Measurements from ENCODE around the gene TMEFF2. TPM values are rescaled to one million over a fixed set of nuclear protein-coding genes. Genes with fewer than 3 reads are reported as not detected.

TMEFF2 gene
- total and polyA plus RNA-seq, 7 experiments from 2014 or later, result not detected

GRCh38 chr2:191916826-191917225 lies 277.9 kb downstream of the TMEFF2 start:
- ChIA-PET CTCF (no interaction called here), POLR2A (no interaction called here)
- Mint-ChIP-seq H3K36me3 (no peaks in the 10 kb centered on the region), H3K27me3 (peaks cover 2 to 31% (median 20%) of the 10 kb centered on the region in 5 donors), H3K27ac (no peak overlapping the region), H3K9me3 (peaks cover 0 to 3% (median 0%) of the 10 kb centered on the region in 11 donors), H3K4me1 (no peaks in the 10 kb centered on the region), H3K4me3 (no peak overlapping the region)
- no peak for ATAC-seq
- intact Hi-C loops (cut with micrococcal nuclease), result no loop called here
- no peaks in the 10 kb centered on the region for H3K9me3 ChIP-seq (ENCODE audit: control insufficient read depth in 2 of 3, low read length in 3 of 3)
- no peak overlapping the region for H3K27ac ChIP-seq (ENCODE audit: low read depth, low read length)
- no peak overlapping the region for H3K4me3 ChIP-seq (ENCODE audit: low read length)
- no peak for DNase-seq
- no peaks in the 10 kb centered on the region for H3K4me1 ChIP-seq (ENCODE audit: control insufficient read depth in 2 of 2, insufficient read depth in 2 of 2, low read length in 2 of 2)
- no peaks in the 10 kb centered on the region for H3K36me3 ChIP-seq (ENCODE audit: control insufficient read depth in 2 of 3, insufficient read depth in 3 of 3, low read length in 3 of 3)
- no peaks in the 10 kb centered on the region for H3K27me3 ChIP-seq (ENCODE audit: control insufficient read depth in 2 of 2, insufficient read depth in 2 of 2, low read length in 2 of 2)

GRCh38 chr2:191915750-191916149 lies 279.0 kb downstream of the TMEFF2 start:
- ChIA-PET CTCF (no interaction called here), POLR2A (no interaction called here)
- no peak overlapping the region for H3K27ac Mint-ChIP-seq
- H3K36me3 ChIP-seq (ENCODE audit: control insufficient read depth in 2 of 3, insufficient read depth in 3 of 3, low read length in 3 of 3), result no peaks in the 10 kb centered on the region
- H3K27me3 ChIP-seq (ENCODE audit: control insufficient read depth in 2 of 2, insufficient read depth in 2 of 2, low read length in 2 of 2), result no peaks in the 10 kb centered on the region
- H3K4me1 ChIP-seq (ENCODE audit: control insufficient read depth in 2 of 2, insufficient read depth in 2 of 2, low read length in 2 of 2), result no peaks in the 10 kb centered on the region
- no peak overlapping the region for H3K4me3 ChIP-seq (ENCODE audit: low read length)
- DNase-seq (no peak), ATAC-seq (no peak)
- no peak overlapping the region for H3K4me3 Mint-ChIP-seq
- no peaks in the 10 kb centered on the region for H3K4me1 Mint-ChIP-seq
- no peaks in the 10 kb centered on the region for H3K9me3 ChIP-seq (ENCODE audit: control insufficient read depth in 2 of 3, low read length in 3 of 3)
- intact Hi-C loops (cut with micrococcal nuclease), result no loop called here
- H3K27me3 Mint-ChIP-seq, result peaks cover 2 to 31% (median 19%) of the 10 kb centered on the region in 5 donors
- no peaks in the 10 kb centered on the region for H3K36me3 Mint-ChIP-seq
- peaks cover 0 to 3% (median 0%) of the 10 kb centered on the region in 11 donors for H3K9me3 Mint-ChIP-seq
- no peak overlapping the region for H3K27ac ChIP-seq (ENCODE audit: low read depth, low read length)

- Mint-ChIP-seq H3K4me3 (no peak overlapping the region), H3K36me3 (no peaks in the 10 kb centered on the region), H3K27me3 (peaks cover 2 to 36% (median 16%) of the 10 kb centered on the region in 5 donors), H3K4me1 (no peaks in the 10 kb centered on the region), H3K9me3 (peaks cover 0 to 2% (median 0%) of the 10 kb centered on the region in 11 donors), H3K27ac (no peak overlapping the region)
- ChIA-PET POLR2A (no interaction called here), CTCF (no interaction called here)
- H3K4me1 ChIP-seq (ENCODE audit: control insufficient read depth in 2 of 2, insufficient read depth in 2 of 2, low read length in 2 of 2), result no peaks in the 10 kb centered on the region
- H3K4me3 ChIP-seq (ENCODE audit: low read length), result no peak overlapping the region
- no peaks in the 10 kb centered on the region for H3K9me3 ChIP-seq (ENCODE audit: control insufficient read depth in 2 of 3, low read length in 3 of 3)
- no peak for ATAC-seq
- H3K27ac ChIP-seq (ENCODE audit: low read depth, low read length), result no peak overlapping the region
- no peaks in the 10 kb centered on the region for H3K27me3 ChIP-seq (ENCODE audit: control insufficient read depth in 2 of 2, insufficient read depth in 2 of 2, low read length in 2 of 2)
- no peaks in the 10 kb centered on the region for H3K36me3 ChIP-seq (ENCODE audit: control insufficient read depth in 2 of 3, insufficient read depth in 3 of 3, low read length in 3 of 3)
- no peak for DNase-seq
- intact Hi-C loops (cut with micrococcal nuclease), result no loop called here
Observed at GRCh38 chr2:191913796-191914195, 280.9 kb downstream of the TMEFF2 start.

- ChIA-PET CTCF (interaction anchor here (0.8 kb wide), 1 partner anchor 13 kb away, joined by 3 read pairs; no protein-coding TSS in a partner anchor), POLR2A (no interaction called here)
- Histone ChIP-seq H3K4me3 (ENCODE audit: low read length) (no peak overlapping the region), H3K27me3 (ENCODE audit: control insufficient read depth in 2 of 2, insufficient read depth in 2 of 2, low read length in 2 of 2) (no peaks in the 10 kb centered on the region), H3K9me3 (ENCODE audit: control insufficient read depth in 2 of 3, low read length in 3 of 3) (no peaks in the 10 kb centered on the region), H3K36me3 (ENCODE audit: control insufficient read depth in 2 of 3, insufficient read depth in 3 of 3, low read length in 3 of 3) (no peaks in the 10 kb centered on the region), H3K4me1 (ENCODE audit: control insufficient read depth in 2 of 2, insufficient read depth in 2 of 2, low read length in 2 of 2) (no peaks in the 10 kb centered on the region), H3K27ac (ENCODE audit: low read depth, low read length) (no peak overlapping the region)
- ATAC-seq, result no peak
- Mint-ChIP-seq H3K4me3 (no peak overlapping the region), H3K27ac (no peak overlapping the region), H3K36me3 (no peaks in the 10 kb centered on the region), H3K9me3 (peaks cover 0 to 2% (median 0%) of the 10 kb centered on the region in 11 donors), H3K4me1 (no peaks in the 10 kb centered on the region), H3K27me3 (peaks cover 2 to 28% (median 11%) of the 10 kb centered on the region in 5 donors)
- intact Hi-C loops (cut with micrococcal nuclease), result no loop called here
- DNase-seq, result no peak
Observed at GRCh38 chr2:191912764-191913163, 282.0 kb downstream of the TMEFF2 start.

- Histone ChIP-seq H3K9me3 (ENCODE audit: control insufficient read depth in 2 of 3, low read length in 3 of 3) (no peaks in the 10 kb centered on the region), H3K4me1 (ENCODE audit: control insufficient read depth in 2 of 2, insufficient read depth in 2 of 2, low read length in 2 of 2) (no peaks in the 10 kb centered on the region), H3K4me3 (ENCODE audit: low read length) (no peak overlapping the region), H3K36me3 (ENCODE audit: control insufficient read depth in 2 of 3, insufficient read depth in 3 of 3, low read length in 3 of 3) (no peaks in the 10 kb centered on the region), H3K27ac (ENCODE audit: low read depth, low read length) (no peak overlapping the region), H3K27me3 (ENCODE audit: control insufficient read depth in 2 of 2, insufficient read depth in 2 of 2, low read length in 2 of 2) (no peaks in the 10 kb centered on the region)
- POLR2A ChIA-PET, result no interaction called here
- H3K9me3 Mint-ChIP-seq, result no peaks in the 10 kb centered on the region
- H3K27ac Mint-ChIP-seq, result no peak overlapping the region
- ATAC-seq (no peak), DNase-seq (no peak)
- H3K27me3 Mint-ChIP-seq, result peaks cover 0 to 11% (median 9%) of the 10 kb centered on the region in 5 donors
- H3K4me3 Mint-ChIP-seq, result no peak overlapping the region
- CTCF ChIA-PET, result no interaction called here
- intact Hi-C loops (cut with micrococcal nuclease), result no loop called here
- no peaks in the 10 kb centered on the region for H3K36me3 Mint-ChIP-seq
- no peaks in the 10 kb centered on the region for H3K4me1 Mint-ChIP-seq
Observed at GRCh38 chr2:191910518-191910917, 284.2 kb downstream of the TMEFF2 start.

GRCh38 chr2:191908874-191909273 lies 285.9 kb downstream of the TMEFF2 start:
- Mint-ChIP-seq H3K36me3 (no peaks in the 10 kb centered on the region), H3K4me3 (no peak overlapping the region), H3K27me3 (peaks cover 0 to 10% (median 5%) of the 10 kb centered on the region in 5 donors), H3K27ac (no peak overlapping the region), H3K9me3 (no peaks in the 10 kb centered on the region), H3K4me1 (no peaks in the 10 kb centered on the region)
- ChIA-PET POLR2A (no interaction called here), CTCF (no interaction called here)
- H3K27me3 ChIP-seq (ENCODE audit: control insufficient read depth in 2 of 2, insufficient read depth in 2 of 2, low read length in 2 of 2), result peaks cover 0 to 3% of the 10 kb centered on the region in 2 donors
- H3K4me1 ChIP-seq (ENCODE audit: control insufficient read depth in 2 of 2, insufficient read depth in 2 of 2, low read length in 2 of 2), result no peaks in the 10 kb centered on the region
- no peak overlapping the region for H3K4me3 ChIP-seq (ENCODE audit: low read length)
- H3K27ac ChIP-seq (ENCODE audit: low read depth, low read length), result no peak overlapping the region
- H3K9me3 ChIP-seq (ENCODE audit: control insufficient read depth in 2 of 3, low read length in 3 of 3), result no peaks in the 10 kb centered on the region
- H3K36me3 ChIP-seq (ENCODE audit: control insufficient read depth in 2 of 3, insufficient read depth in 3 of 3, low read length in 3 of 3), result no peaks in the 10 kb centered on the region
- DNase-seq (no peak), ATAC-seq (no peak)
- intact Hi-C loops (cut with micrococcal nuclease), result no loop called here

GRCh38 chr2:191907545-191907944 lies 287.2 kb downstream of the TMEFF2 start:
- Histone ChIP-seq H3K9me3 (ENCODE audit: control insufficient read depth in 2 of 3, low read length in 3 of 3) (no peaks in the 10 kb centered on the region), H3K4me3 (ENCODE audit: low read length) (no peak overlapping the region), H3K27ac (ENCODE audit: low read depth, low read length) (no peak overlapping the region), H3K4me1 (ENCODE audit: control insufficient read depth in 2 of 2, insufficient read depth in 2 of 2, low read length in 2 of 2) (no peaks in the 10 kb centered on the region), H3K36me3 (ENCODE audit: control insufficient read depth in 2 of 3, insufficient read depth in 3 of 3, low read length in 3 of 3) (no peaks in the 10 kb centered on the region), H3K27me3 (ENCODE audit: control insufficient read depth in 2 of 2, insufficient read depth in 2 of 2, low read length in 2 of 2) (peaks cover 0 to 3% of the 10 kb centered on the region in 2 donors)
- H3K27ac Mint-ChIP-seq, result peak overlapping the region in 1 of 9 donors; percentile 3
- CTCF ChIA-PET, result no interaction called here
- ATAC-seq (no peak), DNase-seq (no peak)
- H3K27me3 Mint-ChIP-seq, result peaks cover 0 to 13% (median 5%) of the 10 kb centered on the region in 5 donors
- H3K4me1 Mint-ChIP-seq, result no peaks in the 10 kb centered on the region
- no peaks in the 10 kb centered on the region for H3K36me3 Mint-ChIP-seq
- no peaks in the 10 kb centered on the region for H3K9me3 Mint-ChIP-seq
- no peak overlapping the region for H3K4me3 Mint-ChIP-seq
- POLR2A ChIA-PET, result no interaction called here
- intact Hi-C loops (cut with micrococcal nuclease), result no loop called here

Data from naive thymus-derived CD4-positive, alpha-beta T cell (primary cell).